Measurements from ENCODE around the gene ABCB1.
"Not testable (repeated sequence)": the region's sequence is repeated elsewhere in the genome, so short reads cannot be mapped to it uniquely, and the experiment has no call there.

The ABCB1 gene

GRCh38 chr7:87575521-87575920 lies 25.2 kb downstream of the ABCB1 start:
- no peak for DNase-seq

- DNase-seq = peak in 2 of 56 donors; percentile 0 to 10
Observed at GRCh38 chr7:87574630-87575029, 26.1 kb downstream of the ABCB1 start.

- DNase-seq = not testable (repeated sequence)
Observed at GRCh38 chr7:87572513-87572912, 28.2 kb downstream of the ABCB1 start.

- no peak for DNase-seq
Observed at GRCh38 chr7:87570178-87570577, 30.5 kb downstream of the ABCB1 start.

GRCh38 chr7:87567052-87567451 lies 33.6 kb downstream of the ABCB1 start:
- DNase-seq = no peak

GRCh38 chr7:87566311-87566900 lies 34.3 kb downstream of the ABCB1 start:
- no peak for DNase-seq

- DNase-seq = no peak
Observed at GRCh38 chr7:87565877-87566276, 34.8 kb downstream of the ABCB1 start.

- DNase-seq = no peak
Observed at GRCh38 chr7:87564296-87564963, 36.3 kb downstream of the ABCB1 start.

- DNase-seq = no peak
Observed at GRCh38 chr7:87561702-87562101, 39.0 kb downstream of the ABCB1 start.

- DNase-seq = no peak
Observed at GRCh38 chr7:87561102-87561501, 39.6 kb downstream of the ABCB1 start.

- DNase-seq = no peak
Observed at GRCh38 chr7:87552351-87552900, 48.3 kb downstream of the ABCB1 start.

GRCh38 chr7:87548123-87548919 lies 52.4 kb downstream of the ABCB1 start:
- no peak for DNase-seq

- DNase-seq = no peak
Observed at GRCh38 chr7:87545760-87546159, 54.9 kb downstream of the ABCB1 start.

GRCh38 chr7:87543623-87544022 lies 57.1 kb downstream of the ABCB1 start:
- no peak for DNase-seq

- DNase-seq = no peak
Observed at GRCh38 chr7:87541648-87542047, 59.0 kb downstream of the ABCB1 start.

GRCh38 chr7:87538052-87538451 lies 62.6 kb downstream of the ABCB1 start:
- no peak for DNase-seq

- DNase-seq = no peak
Observed at GRCh38 chr7:87534072-87534471, 66.6 kb downstream of the ABCB1 start.

- no peak for DNase-seq
Observed at GRCh38 chr7:87530126-87530525, 70.6 kb downstream of the ABCB1 start.

- DNase-seq = no peak
Observed at GRCh38 chr7:87528730-87529129, 72.0 kb downstream of the ABCB1 start.

GRCh38 chr7:87518735-87519134 lies 81.9 kb downstream of the ABCB1 start:
- DNase-seq = no peak

- no peak for DNase-seq
Observed at GRCh38 chr7:87517891-87518290, 82.8 kb downstream of the ABCB1 start.

- no peak for DNase-seq
Observed at GRCh38 chr7:87517136-87517815, 83.4 kb downstream of the ABCB1 start.
